K562 (cell line): ENCODE results near the gene GPRIN1. TPM values are rescaled to one million over a fixed set of nuclear protein-coding genes. Genes with fewer than 3 reads are reported as not detected.

Experiments used
- CHD1 ChIP-seq: fragments of 200-600 bp; sonication (generic); IDR thresholded peaks from one replicate; pipeline ENCODE4 v1.6.1; 2012; ENCODE audit warnings: mild to moderate bottlenecking, moderate library complexity, low read length, inconsistent platforms
- CHD2 ChIP-seq: IDR thresholded peaks from 2 replicates; pipeline ENCODE4 v1.6.1; 2011; ENCODE audit warnings: low read depth, low read length
- ELF1 ChIP-seq: fragments of 200-800 bp; sonication (Bioruptor generic); IDR thresholded peaks from 2 replicates; pipeline ENCODE4 v1.6.1; 2016; ENCODE audit warnings: missing genetic modification characterization, missing compliant biosample characterization
- FOSL1 ChIP-seq: fragments of 200-800 bp; sonication (Bioruptor generic); conservative IDR thresholded peaks from 2 replicates; pipeline ENCODE4 v1.6.1; 2016; ENCODE audit warnings: missing genetic modification characterization, missing compliant biosample characterization
- FOXA1 ChIP-seq: fragments of 450-650 bp; IDR thresholded peaks from 2 replicates; pipeline ENCODE4 v1.6.1; 2016; ENCODE audit warnings: mild to moderate bottlenecking, borderline replicate concordance
- FOXK2 ChIP-seq, 2 experiments: fragments of 450-650 bp; IDR thresholded peaks in 1 of 2; conservative IDR thresholded peaks in 1 of 2; 2 replicates each; pipeline ENCODE4 v1.6.1; 2016; ENCODE audit warnings: low read depth in 2 of 2, mild to moderate bottlenecking in 1 of 2
- GTF2E2 ChIP-seq: fragments of 200-800 bp; sonication (Bioruptor generic); IDR thresholded peaks from 2 replicates; pipeline ENCODE4 v1.6.1; 2016; ENCODE audit warnings: missing genetic modification characterization, missing compliant biosample characterization
- ILF3 ChIP-seq: fragments of 450-650 bp; IDR thresholded peaks from 2 replicates; pipeline ENCODE4 v1.6.1; 2018; ENCODE audit warnings: antibody characterized with exemption, mild to moderate bottlenecking, moderate library complexity, borderline replicate concordance
- MCM7 ChIP-seq, 2 experiments: fragments of 450-650 bp; IDR thresholded peaks; 2 replicates each; pipeline ENCODE4 v1.6.1; 2016 to 2018
- MTF1 ChIP-seq: fragments of 250-450 bp; sonication (Bioruptor Pico); IDR thresholded peaks from 2 replicates; pipeline ENCODE4 v1.9.0; 2021; ENCODE audit warnings: moderate library complexity, mild to moderate bottlenecking, inconsistent platforms, borderline replicate concordance
- MYC ChIP-seq, 2 experiments: fragments of 250-450 bp in 1 of 2; sonication (Bioruptor Pico) in 1 of 2; IDR thresholded peaks; 2 replicates each; pipeline versions ENCODE4 v1.5.1 to v1.6.1; 2012 to 2021; ENCODE audit warnings: low read depth in 2 of 2, borderline replicate concordance in 1 of 2, improper control_type of control experiment in 1 of 2, low read length in 1 of 2, mild to moderate bottlenecking in 1 of 2, moderate library complexity in 1 of 2
- NCOR1 ChIP-seq: fragments of 450-650 bp; IDR thresholded peaks from 2 replicates; pipeline ENCODE4 v1.6.1; 2016; ENCODE audit warnings: mild to moderate bottlenecking, moderate library complexity
- NKRF ChIP-seq: fragments of 450-650 bp; IDR thresholded peaks from 2 replicates; pipeline ENCODE4 v1.6.1; 2016; ENCODE audit warnings: borderline replicate concordance
- PBX2 ChIP-seq, 2 experiments: IDR thresholded peaks in 1 of 2; conservative IDR thresholded peaks in 1 of 2; 2 replicates each; pipeline ENCODE4 v1.6.1; 2016; ENCODE audit warnings: low read depth in 2 of 2, mild to moderate bottlenecking in 1 of 2, missing compliant biosample characterization in 1 of 2, missing genetic modification characterization in 1 of 2, moderate library complexity in 1 of 2
- PHF8 ChIP-seq: fragments of 200-600 bp; sonication (generic); IDR thresholded peaks from 2 replicates; pipeline ENCODE4 v1.6.1; 2012; ENCODE audit warnings: mixed run types, mild to moderate bottlenecking, inconsistent platforms, low read length, moderate library complexity, borderline replicate concordance
- RBM22 ChIP-seq: fragments of 200-400 bp; formaldehyde crosslinking; IDR thresholded peaks from 2 replicates; pipeline ENCODE4 v1.6.1; 2018; ENCODE audit warnings: low read length, low read depth; ENCODE audit not compliant: poor library complexity, severe bottlenecking
- SETDB1 ChIP-seq: IDR thresholded peaks from one replicate; pipeline ENCODE4 v1.6.1; 2012; ENCODE audit warnings: low read length, control low read depth, inconsistent platforms
- SIN3A ChIP-seq, 2 experiments: fragments of 150-350 bp in 1 of 2; IDR thresholded peaks; 2 replicates each; pipeline ENCODE4 v1.6.1; 2011 to 2016; ENCODE audit warnings: borderline replicate concordance in 2 of 2, low read depth in 2 of 2, low read length in 2 of 2, mild to moderate bottlenecking in 2 of 2, moderate library complexity in 2 of 2; ENCODE audit not compliant: control insufficient read depth in 1 of 2
- SNRNP70 ChIP-seq: fragments of 200-400 bp; formaldehyde crosslinking; optimal IDR thresholded peaks from 2 replicates; pipeline ENCODE3; 2017; ENCODE audit warnings: low read depth, low read length
- SPI1 ChIP-seq: IDR thresholded peaks from 2 replicates; pipeline ENCODE4 v1.6.1; 2011; ENCODE audit warnings: low read depth, low read length, control low read depth, borderline replicate concordance
- SREBF2 ChIP-seq: sonication (generic); formaldehyde crosslinking; IDR thresholded peaks from 2 replicates; pipeline ENCODE4 v1.4.0; 2020; ENCODE audit warnings: mild to moderate bottlenecking, missing genetic modification reagents
- TEAD4 ChIP-seq, 2 experiments: sonication (generic) in 1 of 2; formaldehyde crosslinking in 1 of 2; IDR thresholded peaks; 2 replicates each; pipeline versions ENCODE4 v1.6.1 to v1.8.0; 2012 to 2022; ENCODE audit warnings: borderline replicate concordance in 1 of 2, inconsistent platforms in 1 of 2, low read length in 1 of 2, mild to moderate bottlenecking in 1 of 2, missing genetic modification reagents in 1 of 2
- ZC3H11A ChIP-seq: IDR thresholded peaks from 2 replicates; pipeline ENCODE4 v1.6.1; 2012; ENCODE audit warnings: low read depth, low read length, improper control_type of control experiment
- ZNF253 ChIP-seq: fragments of 250-450 bp; sonication (Bioruptor Pico); conservative IDR thresholded peaks from 2 replicates; pipeline ENCODE4 v1.6.1; 2021; ENCODE audit warnings: mild to moderate bottlenecking
- ZNF431 ChIP-seq: sonication (generic); formaldehyde crosslinking; IDR thresholded peaks from 2 replicates; pipeline ENCODE4 v1.8.0; 2022; ENCODE audit warnings: mild to moderate bottlenecking, missing genetic modification reagents
- polyA plus RNA-seq, 8 experiments: library from polyadenylated mRNA; depleted of rRNA in 4 of 8; stranded (reverse) in 5 of 8; unstranded in 3 of 8; fragments of >200 nt; fragmentation: Nextera tagmentation in 2 of 8; fragmentation: Illumina TruSeq in 1 of 8; extraction: Ambion mirVana in 2 of 8; extraction: Trizol in 1 of 8; gene quantifications; 2 replicates each; pipeline versions ENCODE4 v1.2.1 to v1.2.3, GENCODE V29; 2011 to 2014; ENCODE audit warnings: inconsistent platforms in 1 of 8, missing spikeins in 1 of 8
- total RNA-seq, 7 experiments: library from RNA; depleted of rRNA in 6 of 7; stranded (reverse); fragments of >200 nt in 6 of 7; fragmentation: Illumina TruSeq in 2 of 7; extraction: Trizol in 2 of 7; gene quantifications; 2 replicates each; pipeline versions ENCODE4 v1.2.1 to v1.2.3, GENCODE V29; 2011 to 2021; ENCODE audit warnings: low replicate concordance in 1 of 7

Gene GPRIN1
- total and polyA plus RNA-seq, 9 of the 15 experiments (the other 6 are each of a cell fraction or from before 2014, with no cell fraction given): 0.15 to 11.6 (median 4.4) TPM

GRCh38 chr5:176611435-176611834 is 1.5 kb upstream of the GPRIN1 start (continued):
- no peak for TF ChIP-seq PHF8
- no peak for TF ChIP-seq ZNF253 (CRISPR knock-in tag)
- no peak for TF ChIP-seq ZNF431
- TF ChIP-seq SREBF2 (CRISPR knock-in tag): no peak
- no peak for TF ChIP-seq ILF3
- no peak for TF ChIP-seq NCOR1
- TF ChIP-seq CHD1: no peak
- TF ChIP-seq FOXK2 (conservative IDR thresholded peaks at IDR 0.05 in 1 of 2, IDR thresholded peaks at IDR 0.05 in 1 of 2; ENCODE audit: low read depth in 2 of 2): no peak
- no peak for TF ChIP-seq MTF1 (CRISPR knock-in tag)
- no peak for TF ChIP-seq CHD2
- TF ChIP-seq SIN3A (IDR thresholded peaks at IDR 0.05; ENCODE audit: borderline replicate concordance in 2 of 2, control insufficient read depth in 1 of 2, low read depth in 2 of 2, low read length in 2 of 2): peak; percentile 90 to 99; a peak in 3 of 4 replicates
- TF ChIP-seq RBM22: no peak
- 0 out of 2 replicates have a peak, but pooled peaks have one; percentile 12 for TF ChIP-seq SPI1
- TF ChIP-seq SETDB1: no peak
- TF ChIP-seq SNRNP70: no peak
- TF ChIP-seq FOXA1: no peak
- 0 out of 2 replicates have a peak, but pooled peaks have one; percentile 13 for TF ChIP-seq TEAD4 (IDR thresholded peaks at IDR 0.05; ENCODE audit: low read length)
- TF ChIP-seq TEAD4 (CRISPR knock-in tag; IDR thresholded peaks at IDR 0.05; ENCODE audit: borderline replicate concordance): no peak
- no peak for TF ChIP-seq PBX2 (CRISPR knock-in tag; IDR thresholded peaks at IDR 0.05; ENCODE audit: low read depth)
- TF ChIP-seq PBX2 (tag; conservative IDR thresholded peaks at IDR 0.05; ENCODE audit: low read depth): no peak
- peak; percentile 13; the same call in 1 of the 2 replicates for TF ChIP-seq MYC (IDR thresholded peaks at IDR 0.05; ENCODE audit: low read depth, low read length)
- TF ChIP-seq MYC (CRISPR knock-in tag; IDR thresholded peaks at IDR 0.05; ENCODE audit: borderline replicate concordance, low read depth): no peak
- no peak for TF ChIP-seq GTF2E2 (tag)
- no peak for TF ChIP-seq MCM7 (IDR thresholded peaks at IDR 0.05)
- peak; percentile 58; the same call in 1 of the 2 replicates for TF ChIP-seq NKRF
- no peak for TF ChIP-seq FOSL1
- peak; percentile 72 for TF ChIP-seq ELF1 (tag)
- no peak for TF ChIP-seq ZC3H11A
